DND-41 (cell line): ENCODE data around the gene DNAAF2.

ENCODE experiments used
- EZH2 ChIP-seq: IDR thresholded peaks from 3 replicates; pipeline ENCODE4 v1.6.1; 2012; ENCODE audit warnings: borderline replicate concordance, low read depth, mild to moderate bottlenecking, moderate library complexity, low read length, inconsistent platforms; ENCODE audit not compliant: severe bottlenecking
- TF ChIP-seq, protein P1 (sequence below): IDR thresholded peaks from 2 replicates; pipeline ENCODE4 v1.5.1; 2012; ENCODE audit warnings: borderline replicate concordance, low read length, moderate library complexity, mild to moderate bottlenecking; ENCODE audit not compliant: poor library complexity, severe bottlenecking; ENCODE audit errors: extremely low read depth

DNA sequence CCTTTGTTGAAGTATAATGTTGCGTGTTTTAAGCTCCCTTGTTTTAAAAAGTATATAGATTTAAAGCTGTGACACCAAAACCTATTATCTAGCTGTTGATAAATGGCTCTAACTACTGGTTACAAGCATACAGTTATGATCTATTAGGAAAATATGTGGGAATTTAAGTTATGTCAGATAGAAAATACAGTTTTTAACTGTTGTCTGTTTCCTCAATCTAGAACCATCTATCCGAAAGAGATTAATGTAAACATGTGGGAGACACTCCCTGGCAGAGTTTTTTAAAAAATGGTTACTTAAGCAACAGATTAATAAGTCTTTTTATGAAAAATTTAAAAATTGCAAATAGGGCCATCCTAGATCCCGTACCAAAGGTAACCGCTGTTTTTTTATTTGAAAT, 22.8 kb downstream of the DNAAF2 start:
- TF ChIP-seq, protein P1, sequence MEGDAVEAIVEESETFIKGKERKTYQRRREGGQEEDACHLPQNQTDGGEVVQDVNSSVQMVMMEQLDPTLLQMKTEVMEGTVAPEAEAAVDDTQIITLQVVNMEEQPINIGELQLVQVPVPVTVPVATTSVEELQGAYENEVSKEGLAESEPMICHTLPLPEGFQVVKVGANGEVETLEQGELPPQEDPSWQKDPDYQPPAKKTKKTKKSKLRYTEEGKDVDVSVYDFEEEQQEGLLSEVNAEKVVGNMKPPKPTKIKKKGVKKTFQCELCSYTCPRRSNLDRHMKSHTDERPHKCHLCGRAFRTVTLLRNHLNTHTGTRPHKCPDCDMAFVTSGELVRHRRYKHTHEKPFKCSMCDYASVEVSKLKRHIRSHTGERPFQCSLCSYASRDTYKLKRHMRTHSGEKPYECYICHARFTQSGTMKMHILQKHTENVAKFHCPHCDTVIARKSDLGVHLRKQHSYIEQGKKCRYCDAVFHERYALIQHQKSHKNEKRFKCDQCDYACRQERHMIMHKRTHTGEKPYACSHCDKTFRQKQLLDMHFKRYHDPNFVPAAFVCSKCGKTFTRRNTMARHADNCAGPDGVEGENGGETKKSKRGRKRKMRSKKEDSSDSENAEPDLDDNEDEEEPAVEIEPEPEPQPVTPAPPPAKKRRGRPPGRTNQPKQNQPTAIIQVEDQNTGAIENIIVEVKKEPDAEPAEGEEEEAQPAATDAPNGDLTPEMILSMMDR = no peak
- no peak for TF ChIP-seq EZH2
